HG02571 (cell line): ENCODE data around the gene LRCH1.
"Not testable (repeated sequence)": the region's sequence is repeated elsewhere in the genome, so short reads cannot be mapped to it uniquely, and the experiment has no call there.

Experiments
- ATAC-seq: cut with Tn5 transposase; IDR thresholded peaks from one replicate; pipeline ENCODE4 v1.9.1; 2021; ENCODE audit warnings: mild to moderate bottlenecking, moderate library complexity; ENCODE audit not compliant: unreplicated experiment

Gene LRCH1

DNA sequence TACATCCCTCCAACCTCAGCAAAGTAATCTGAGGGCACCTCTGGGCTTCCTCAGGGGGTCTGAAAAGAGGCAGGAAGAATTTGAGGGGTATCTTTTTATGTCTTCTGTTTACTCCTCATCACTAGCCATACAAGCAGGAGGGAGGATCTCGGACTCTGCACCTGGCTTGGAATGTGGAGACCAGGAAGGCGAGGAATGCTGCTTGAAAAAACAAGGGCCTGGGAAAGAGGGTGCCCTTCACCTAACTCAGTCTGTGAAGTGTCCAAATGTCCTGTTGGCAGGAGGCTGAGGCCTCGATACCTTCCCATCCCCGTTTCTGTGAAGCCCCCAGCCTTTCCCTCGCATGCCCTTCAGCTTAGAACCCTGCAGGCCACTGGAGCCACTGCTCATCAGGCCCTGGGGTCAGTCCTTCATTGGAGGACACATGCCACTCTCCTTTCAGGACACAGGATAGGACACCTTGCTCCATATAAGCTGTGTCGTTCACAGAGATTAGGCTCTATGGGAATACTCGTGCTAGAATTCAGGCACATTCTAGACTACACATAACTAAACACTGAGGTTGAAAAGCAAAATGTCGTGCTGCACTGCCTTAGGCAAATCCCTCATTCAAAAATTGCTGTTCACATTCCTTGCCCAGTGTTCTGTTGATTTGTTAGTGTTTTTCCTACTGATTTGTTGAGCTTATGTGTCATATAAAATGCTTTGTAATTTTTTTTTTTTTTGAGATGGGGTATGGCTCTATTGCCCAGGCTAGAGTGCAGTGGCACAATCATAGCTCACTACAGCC is 194.3 kb downstream of the LRCH1 start:
- ATAC-seq: no peak

DNA sequence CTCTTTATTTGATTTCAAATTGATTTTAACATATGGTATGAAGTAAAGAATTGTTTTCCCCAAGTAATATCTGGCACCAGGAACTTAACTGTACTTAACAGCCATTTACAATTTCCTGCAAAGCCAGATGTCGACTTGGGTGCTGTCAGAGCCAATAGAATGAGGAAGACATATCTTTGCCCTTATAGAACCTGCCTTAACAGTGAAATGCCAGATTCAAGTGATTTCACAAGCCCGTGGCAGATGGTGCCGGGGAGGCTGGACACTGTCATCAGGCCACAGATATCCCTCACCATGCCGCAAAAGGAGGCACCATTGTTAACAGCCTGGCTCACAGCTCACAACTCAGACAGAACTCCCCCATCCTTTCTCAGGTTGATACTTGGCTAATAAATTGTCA is 195.3 kb downstream of the LRCH1 start:
- ATAC-seq: no peak

DNA sequence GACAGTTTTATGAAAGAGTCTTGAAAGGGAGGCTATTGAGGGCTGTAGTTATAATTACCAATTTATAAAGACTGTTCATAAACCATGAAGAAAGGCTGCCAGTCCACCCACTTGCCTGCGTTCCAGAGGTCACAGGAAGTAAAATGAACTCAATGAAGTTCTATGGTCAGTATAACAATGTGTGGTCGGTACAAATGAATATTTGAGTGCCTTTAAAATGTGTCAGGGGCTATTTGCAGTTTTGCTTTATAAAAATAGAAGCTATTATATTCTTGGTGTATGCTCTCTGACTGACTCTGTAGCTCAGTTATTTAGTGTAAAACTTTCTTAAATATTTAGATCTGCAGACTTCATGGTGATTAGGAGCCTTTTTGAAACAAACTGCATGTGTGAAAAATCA is 197.0 kb downstream of the LRCH1 start:
- ATAC-seq: no peak

DNA sequence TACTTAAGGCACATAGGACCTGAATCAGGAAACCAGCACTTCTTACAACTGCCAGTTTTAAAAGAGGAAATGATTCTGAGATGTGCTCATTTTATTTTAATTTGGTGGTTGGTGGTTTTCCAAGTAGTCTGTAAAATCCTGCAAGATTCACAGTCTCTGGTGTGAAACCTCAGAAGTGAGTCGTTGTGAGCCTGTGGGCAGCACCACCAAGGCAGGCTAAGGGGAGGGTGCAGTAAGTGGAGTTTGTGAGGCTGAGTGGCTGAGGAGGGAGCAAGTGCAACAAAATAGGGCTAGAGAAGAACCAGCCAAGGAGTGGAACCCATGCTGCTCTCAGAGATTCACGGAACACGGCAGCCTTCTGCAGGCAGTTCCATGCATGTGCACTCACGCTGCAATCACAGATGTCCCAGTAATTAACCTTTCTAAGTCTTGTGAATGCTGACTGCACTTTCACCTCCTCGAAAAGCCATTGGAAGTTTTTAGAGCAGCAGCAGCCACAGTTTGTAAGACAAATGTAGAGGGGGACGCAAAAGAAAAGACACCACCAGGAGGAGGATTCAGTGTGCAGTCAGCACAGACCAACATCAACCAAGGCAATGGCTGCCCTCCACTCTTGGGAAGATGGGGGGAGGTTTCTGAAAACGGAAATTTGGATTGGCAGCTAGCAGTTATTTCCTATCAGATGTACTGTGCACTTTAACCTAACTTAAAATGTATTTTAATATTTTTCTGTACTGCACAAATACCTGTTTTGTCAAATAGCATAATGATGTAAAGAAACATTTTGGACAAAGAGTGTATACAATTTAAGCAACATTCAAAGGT is 199.1 kb downstream of the LRCH1 start:
- no peak for ATAC-seq

DNA sequence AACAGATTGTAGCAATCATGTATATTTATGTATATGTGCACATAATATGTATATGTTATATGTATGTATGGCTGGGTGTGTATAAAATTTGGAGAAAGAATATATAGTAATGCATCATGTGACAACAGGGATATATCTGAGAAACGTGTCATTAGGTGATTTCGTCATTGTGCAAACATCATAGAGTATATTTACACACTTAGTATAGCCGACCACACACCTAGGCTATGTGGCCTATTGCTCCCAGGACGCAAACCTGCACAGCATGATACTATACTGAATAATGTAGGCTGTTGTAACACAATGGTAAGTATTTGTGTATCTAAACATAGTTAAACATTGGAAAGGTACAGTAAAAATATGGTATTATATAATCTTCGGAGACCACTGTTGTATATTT is 200.2 kb downstream of the LRCH1 start:
- no peak for ATAC-seq

DNA sequence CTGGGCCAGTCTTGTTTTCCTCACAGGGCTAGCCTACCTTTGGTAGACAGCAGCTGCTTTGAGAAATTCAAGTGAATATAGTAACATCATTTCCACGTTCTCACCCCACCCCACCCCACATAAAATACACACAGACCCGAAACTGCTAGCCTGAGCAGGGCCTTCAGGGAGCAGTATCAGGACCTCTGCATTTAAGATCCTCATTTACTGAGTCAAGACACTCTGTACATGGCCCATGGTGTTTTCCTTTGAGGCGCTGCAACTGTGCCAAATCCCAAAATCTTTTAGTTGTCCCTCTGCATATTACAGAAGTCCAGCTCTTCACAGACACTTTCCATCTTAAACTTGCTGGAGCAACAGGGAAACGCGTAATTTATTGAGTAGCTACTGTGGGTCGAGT is 200.9 kb downstream of the LRCH1 start:
- no peak for ATAC-seq

DNA sequence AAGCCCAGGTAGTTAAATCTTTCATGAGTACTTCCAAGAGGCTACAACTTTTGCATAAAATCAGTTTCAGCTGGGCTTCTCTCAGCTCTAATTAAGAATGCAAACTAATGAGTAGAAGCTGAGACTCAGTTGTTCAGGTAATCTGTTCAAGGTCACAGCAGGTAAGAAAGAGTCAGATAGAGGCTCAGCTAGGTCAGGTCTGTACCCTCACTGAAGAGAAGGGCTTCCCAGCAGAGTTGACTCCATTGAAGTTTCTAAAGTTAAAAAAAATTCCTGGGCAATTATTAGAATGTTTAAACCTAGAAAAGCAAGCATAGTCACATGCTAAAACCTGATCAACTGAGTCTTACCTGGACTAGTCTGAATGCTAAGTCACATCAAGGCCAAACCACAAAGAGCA is 201.8 kb downstream of the LRCH1 start:
- no peak for ATAC-seq

DNA sequence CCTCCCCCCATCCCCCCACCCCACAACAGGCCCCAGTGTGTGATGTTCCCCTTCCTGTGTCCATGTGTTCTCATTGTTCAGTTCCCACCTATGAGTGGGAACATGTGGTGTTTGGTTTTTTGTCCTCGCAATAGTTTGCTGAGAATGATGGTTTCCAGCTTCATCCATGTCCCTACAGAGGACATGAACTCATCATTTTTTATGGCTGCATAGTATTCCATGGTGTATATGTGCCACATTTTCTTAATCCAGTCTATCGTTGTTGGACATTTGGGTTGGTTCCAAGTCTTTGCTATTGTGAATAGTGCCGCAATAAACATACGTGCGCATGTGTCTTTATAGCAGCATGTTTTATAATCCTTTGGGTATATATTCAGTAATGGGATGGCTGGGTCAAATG is 202.5 kb downstream of the LRCH1 start:
- not testable (repeated sequence) for ATAC-seq

DNA sequence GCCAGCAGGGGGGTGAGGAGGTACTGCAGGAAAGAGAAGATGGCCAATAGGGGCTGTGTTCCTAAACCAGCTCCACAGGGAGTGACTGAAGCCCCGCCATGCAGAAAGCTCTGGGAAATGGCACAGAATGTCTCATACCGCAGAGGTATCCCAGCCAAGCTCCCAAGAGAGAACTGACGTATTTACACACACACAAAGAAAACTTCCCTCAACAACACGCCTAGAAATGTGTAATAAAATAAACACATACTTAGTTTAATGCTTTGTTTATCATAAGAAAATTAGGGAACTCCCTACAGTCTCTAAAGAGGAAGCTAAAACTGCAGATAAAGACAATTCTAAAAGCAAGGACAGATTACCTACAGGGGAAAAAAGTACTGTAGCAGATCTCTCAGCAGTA is 204.0 kb downstream of the LRCH1 start:
- no peak for ATAC-seq

DNA sequence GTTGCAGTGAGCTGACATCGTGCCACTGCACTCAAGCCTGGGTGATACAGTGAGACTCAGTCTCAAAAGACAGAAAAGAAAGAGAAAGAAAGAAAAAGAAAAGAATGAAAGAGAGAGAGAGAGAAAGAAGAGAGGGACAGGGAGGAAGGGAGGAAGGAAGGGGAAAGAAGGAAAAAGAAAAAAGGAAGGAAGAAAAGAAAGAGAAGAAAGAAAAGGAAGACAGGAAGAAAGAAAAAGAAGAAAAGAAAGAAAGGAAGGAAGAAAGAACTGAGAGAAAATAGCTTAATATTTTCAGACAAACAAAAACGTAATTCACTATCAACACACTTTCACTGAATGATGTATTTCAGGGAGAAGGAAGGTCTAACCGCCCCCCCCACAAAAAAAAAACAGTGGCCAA is 204.7 kb downstream of the LRCH1 start:
- ATAC-seq: no peak

DNA sequence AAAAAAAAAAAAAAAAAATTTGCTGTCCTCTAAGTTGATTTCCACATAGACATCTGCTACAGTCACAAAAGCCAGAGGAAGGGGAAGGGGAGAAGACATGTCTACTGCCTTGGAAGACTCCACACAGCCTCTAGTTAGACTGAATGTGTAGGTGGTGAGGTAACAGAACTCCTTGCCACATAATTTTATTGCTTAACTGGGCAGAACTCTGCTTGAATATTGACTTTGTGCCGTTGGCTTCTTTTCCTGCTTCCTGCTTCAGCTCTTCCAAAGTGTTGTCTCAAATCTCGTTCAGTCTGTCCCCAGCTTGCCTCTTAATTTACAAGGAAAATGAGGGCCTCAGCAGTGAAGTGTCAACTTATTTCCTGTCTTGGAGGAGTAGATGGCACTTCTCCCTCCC is 206.9 kb downstream of the LRCH1 start:
- no peak for ATAC-seq

DNA sequence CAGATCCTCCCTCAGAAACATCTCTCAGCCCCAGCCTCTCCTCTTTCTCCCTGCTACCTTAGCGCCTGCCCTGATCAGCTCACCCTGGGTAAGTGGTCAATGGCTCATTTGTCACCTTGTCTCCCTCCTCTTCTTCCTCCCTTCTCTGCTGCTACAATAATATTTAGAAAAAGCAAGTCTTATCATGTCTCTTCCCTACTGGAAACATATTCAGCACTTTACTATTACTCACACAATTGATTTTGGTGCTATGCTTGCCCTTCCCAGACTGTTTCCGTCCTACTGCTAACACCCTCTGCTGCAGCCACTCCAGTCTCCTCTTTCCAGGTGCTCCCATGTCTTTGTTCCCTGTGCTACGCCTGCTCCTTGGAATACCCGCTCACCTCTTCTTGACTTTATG is 208.2 kb downstream of the LRCH1 start:
- ATAC-seq: no peak

DNA sequence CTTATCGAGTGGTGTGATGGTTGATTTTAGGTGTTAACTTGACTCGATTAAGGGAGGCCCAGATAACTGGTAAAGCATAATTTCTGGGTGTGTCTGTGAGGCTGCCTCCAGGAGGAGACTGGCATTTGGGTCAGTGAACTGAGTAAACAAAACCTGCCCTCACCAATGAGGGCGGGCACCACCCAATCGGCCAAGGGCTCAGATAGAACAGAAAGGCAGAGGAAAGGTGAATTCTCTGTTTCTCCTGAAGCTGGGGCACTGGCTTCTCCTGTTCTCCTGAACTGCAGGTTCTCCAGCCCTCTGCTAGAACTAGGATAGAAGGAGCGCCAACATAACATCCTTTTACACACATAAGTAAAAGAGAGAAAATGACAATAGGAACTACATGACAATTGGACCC is 208.9 kb downstream of the LRCH1 start:
- no peak for ATAC-seq

DNA sequence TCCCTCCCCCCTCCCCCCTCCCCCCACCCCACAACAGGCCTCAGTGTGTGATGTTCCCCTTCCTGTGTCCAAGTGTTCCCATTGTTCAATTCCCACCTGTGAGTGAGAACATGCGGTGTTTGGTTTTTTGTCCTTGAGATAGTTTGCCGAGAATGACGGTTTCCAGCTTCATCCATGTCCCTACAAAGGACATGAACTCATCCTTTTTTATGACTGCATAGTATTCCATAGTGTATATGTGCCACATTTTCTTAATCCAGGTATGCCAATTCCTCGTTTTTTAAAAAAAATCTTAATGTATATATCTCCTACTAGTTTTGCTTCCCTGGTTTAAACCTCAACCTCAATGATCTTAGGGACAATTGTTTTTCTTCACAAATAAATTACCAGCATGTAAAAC is 217.0 kb downstream of the LRCH1 start:
- not testable (repeated sequence) for ATAC-seq

DNA sequence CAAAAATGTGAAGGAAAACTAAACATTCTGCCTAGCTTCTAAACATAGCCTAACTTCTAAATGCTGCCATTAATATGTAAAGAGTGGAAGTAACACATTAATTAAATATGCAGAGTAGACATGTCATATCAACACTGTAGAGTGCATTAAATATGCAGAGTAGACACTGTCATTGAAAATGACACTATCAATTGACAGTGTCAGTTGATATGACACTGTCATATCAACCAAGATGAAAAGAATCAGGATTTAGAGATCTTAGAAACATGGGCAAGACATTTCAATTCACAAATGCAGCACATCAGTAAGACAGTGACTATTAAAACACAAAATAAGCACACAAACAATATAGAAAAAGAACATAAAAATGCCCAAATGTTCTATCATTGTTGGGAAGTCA is 218.7 kb downstream of the LRCH1 start:
- no peak for ATAC-seq

DNA sequence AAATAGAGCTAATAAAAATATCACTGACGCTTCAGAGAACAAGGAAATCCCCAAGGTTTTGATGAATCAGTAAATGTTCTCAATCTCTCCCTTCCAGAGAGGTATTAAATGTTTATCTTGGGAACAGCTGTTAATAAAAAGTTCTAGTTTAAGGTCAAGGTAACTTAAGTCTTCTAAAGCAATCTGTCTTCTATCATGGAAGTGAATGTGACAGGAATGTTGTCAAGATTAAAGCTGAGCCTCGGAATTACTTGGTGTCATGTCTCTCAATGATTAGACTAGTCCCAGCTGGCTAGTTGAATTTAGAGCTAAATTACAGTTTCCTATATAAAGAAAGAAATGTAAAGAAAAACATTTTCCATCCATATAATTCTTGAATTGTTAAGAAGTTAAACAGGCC is 220.6 kb downstream of the LRCH1 start:
- no peak for ATAC-seq

DNA sequence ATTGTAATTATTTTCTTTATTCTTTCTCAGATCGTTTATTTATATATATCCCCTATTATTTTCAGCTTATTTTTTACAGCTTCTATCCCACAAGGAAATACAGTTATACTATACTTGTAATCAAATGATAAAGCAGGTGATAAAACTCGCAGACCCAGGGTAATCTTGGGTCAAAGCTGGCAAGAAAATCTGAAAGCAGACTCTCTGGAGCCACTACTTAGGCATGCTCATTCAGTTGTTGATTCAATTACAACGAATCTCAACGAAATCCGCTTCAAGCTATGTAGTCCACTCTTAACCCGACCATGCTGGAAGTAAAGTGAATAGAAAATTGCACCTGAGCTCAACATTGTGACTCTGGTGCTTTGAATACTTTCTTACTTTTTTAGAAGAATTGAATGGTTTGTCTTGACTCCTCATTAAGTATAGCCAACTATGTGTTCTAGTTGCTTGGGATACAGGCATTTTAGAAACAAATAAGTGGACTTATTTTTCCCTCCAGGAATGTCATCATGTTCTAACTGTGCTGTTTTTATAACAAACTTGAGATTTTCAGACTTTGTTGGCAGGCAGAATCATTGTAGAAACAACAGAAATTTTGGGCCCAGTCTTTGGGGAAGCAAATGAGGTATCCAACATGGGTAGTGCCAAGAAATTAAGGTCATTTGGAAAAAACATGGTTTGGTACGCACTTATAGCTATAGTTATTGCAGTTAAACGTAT is 222.6 kb downstream of the LRCH1 start:
- ATAC-seq: no peak

DNA sequence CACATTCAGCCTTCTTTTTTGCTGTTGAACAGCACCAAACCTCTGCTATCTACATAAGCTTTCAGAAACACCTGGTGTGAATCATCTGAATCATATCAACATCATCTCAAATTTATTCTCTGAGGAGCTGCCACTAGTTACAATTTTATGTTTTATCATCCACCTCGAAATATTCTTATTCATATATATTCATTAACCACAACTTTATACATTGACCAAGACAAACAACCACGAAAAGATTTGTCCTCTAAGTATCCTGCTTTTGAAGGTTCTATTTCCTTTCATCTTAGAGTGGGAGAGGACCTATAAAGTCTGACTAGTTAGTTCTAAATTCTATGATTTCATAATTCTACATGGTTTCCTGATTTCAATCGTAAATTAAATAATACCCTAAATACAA is 225.1 kb downstream of the LRCH1 start:
- ATAC-seq: no peak

DNA sequence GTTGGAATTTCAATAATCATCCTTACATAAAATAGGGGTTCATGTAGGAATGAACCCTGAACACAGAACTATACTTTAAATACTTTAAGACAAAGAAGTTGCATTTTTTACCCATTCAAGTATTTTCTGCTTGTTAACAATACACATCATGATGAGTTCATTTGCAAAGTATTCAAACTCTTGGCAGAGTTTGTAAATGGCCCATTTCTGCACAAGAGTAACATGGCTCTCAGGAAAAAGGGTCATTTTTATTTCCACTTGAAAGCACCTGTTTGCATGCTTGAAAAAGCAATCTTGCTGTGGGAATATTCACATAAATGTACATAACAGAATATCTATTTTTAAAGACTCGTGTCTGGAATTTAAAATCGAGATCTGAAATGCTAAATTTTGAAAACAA is 225.9 kb downstream of the LRCH1 start:
- no peak for ATAC-seq

DNA sequence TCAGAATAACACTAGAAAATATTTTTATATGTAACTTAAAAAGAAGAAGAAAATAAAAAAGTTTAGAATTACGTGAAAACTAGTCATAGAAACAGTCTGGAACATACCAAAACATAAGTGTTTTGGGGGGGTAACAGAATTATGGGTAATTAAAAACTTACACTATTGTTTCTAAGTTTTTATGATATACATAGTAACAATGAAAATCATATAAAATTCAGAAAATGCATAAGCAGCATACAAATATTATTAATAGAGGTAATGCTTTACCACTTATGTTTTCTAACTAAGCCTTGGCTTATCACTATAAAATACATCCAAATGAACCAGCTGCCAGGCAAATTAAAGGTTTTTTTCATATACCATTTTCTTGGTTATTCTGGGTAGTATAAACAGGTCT is 229.1 kb downstream of the LRCH1 start:
- ATAC-seq: no peak

DNA sequence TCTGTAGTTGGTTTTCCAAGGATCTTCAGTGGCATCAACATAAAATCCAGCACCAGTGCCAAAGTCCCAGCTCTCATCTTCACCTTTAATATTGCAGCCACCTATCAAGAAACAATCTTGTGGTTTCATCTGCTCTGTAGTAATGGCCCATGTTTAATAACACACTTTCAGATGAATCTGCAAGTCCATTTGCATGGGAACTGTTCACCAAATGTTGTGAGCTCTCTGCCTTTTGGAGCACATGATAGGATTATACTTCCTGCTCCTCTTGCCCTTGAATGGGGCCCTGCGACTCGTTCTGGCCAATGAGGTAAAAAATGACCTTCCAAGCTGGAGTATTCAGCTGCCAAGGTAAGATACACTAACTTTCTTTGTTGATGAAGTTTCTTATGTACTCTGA is 229.7 kb downstream of the LRCH1 start:
- no peak for ATAC-seq

DNA sequence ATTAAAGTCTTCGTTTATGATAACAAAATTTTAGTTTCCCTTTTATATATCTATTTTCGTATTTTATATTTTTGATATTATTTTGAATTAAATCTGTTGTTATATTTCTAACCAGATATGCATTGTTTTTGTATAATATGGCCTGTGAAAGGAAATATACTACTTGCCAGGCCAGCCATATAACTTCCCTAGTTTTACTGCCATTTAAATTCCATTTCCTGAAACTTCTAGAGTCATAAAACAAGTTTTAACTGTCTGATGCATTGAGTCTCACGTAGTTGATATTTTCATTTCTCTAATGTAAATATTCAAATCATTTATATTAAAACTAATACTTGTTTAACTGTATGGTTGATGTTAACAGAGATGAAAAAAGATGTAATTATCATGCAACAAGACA is 230.5 kb downstream of the LRCH1 start:
- ATAC-seq: no peak
